IPS-18a (cell line): Measurements from ENCODE around the gene SIPA1.
"Not testable (repeated sequence)": the region's sequence is repeated elsewhere in the genome, so short reads cannot be mapped to it uniquely, and the experiment has no call there.

Experiments
- H3K27ac ChIP-seq: one replicate; pipeline ENCODE4 v1.5.1; 2013; ENCODE audit warnings: low read length
- H3K27me3 ChIP-seq: one replicate; pipeline ENCODE4 v1.6.1; 2013; ENCODE audit warnings: mild to moderate bottlenecking, low read length; ENCODE audit not compliant: control insufficient read depth, insufficient read depth
- H3K36me3 ChIP-seq: one replicate; pipeline ENCODE4 v1.6.1; 2013; ENCODE audit warnings: low read depth, low read length; ENCODE audit not compliant: control insufficient read depth
- H3K4me1 ChIP-seq: one replicate; pipeline ENCODE4 v1.6.1; 2013; ENCODE audit warnings: low read depth, low read length; ENCODE audit not compliant: control insufficient read depth
- H3K4me3 ChIP-seq: one replicate; pipeline ENCODE4 v1.5.1; 2013; ENCODE audit warnings: low read length
- H3K9ac ChIP-seq: one replicate; pipeline ENCODE4 v1.6.1; 2013; ENCODE audit warnings: mild to moderate bottlenecking, low read length, moderate library complexity
- H3K9me3 ChIP-seq: one replicate; pipeline ENCODE4 v1.6.1; 2013; ENCODE audit warnings: low read depth, low read length; ENCODE audit not compliant: control insufficient read depth

Gene SIPA1

GRCh38 chr11:65651589-65652510 lies 13.9 kb downstream of the SIPA1 start:
- H3K9me3 ChIP-seq: no peaks in the 10 kb centered on the region
- no peak overlapping the region for H3K9ac ChIP-seq
- H3K36me3 ChIP-seq: peaks cover 13% of the 10 kb centered on the region
- peak overlapping the region; percentile 64 for H3K4me3 ChIP-seq
- H3K4me1 ChIP-seq: peaks cover 5% of the 10 kb centered on the region
- no peak overlapping the region for H3K27ac ChIP-seq
- peaks cover 9% of the 10 kb centered on the region for H3K27me3 ChIP-seq

- peak overlapping the region; percentile 73 for H3K27ac ChIP-seq
- peak overlapping the region; percentile 64 for H3K4me3 ChIP-seq
- no peaks in the 10 kb centered on the region for H3K9me3 ChIP-seq
- H3K27me3 ChIP-seq: peaks cover 6% of the 10 kb centered on the region
- peaks cover 5% of the 10 kb centered on the region for H3K4me1 ChIP-seq
- peaks cover 21% of the 10 kb centered on the region for H3K36me3 ChIP-seq
- H3K9ac ChIP-seq: peak overlapping the region; percentile 69
Measured at GRCh38 chr11:65652511-65653228, 14.8 kb downstream of the SIPA1 start.

- Histone ChIP-seq H3K4me3 (peak overlapping the region; percentile 64), H3K27ac (peak overlapping the region; percentile 73), H3K27me3 (no peaks in the 10 kb centered on the region), H3K9me3 (no peaks in the 10 kb centered on the region), H3K4me1 (peaks cover 5% of the 10 kb centered on the region), H3K36me3 (peaks cover 29% of the 10 kb centered on the region), H3K9ac (peak overlapping the region; percentile 69)
Measured at GRCh38 chr11:65653229-65654225, 15.6 kb downstream of the SIPA1 start.

GRCh38 chr11:65654375-65655349 lies 16.8 kb downstream of the SIPA1 start:
- Histone ChIP-seq H3K4me3 (no peak overlapping the region), H3K9ac (no peak overlapping the region), H3K27ac (no peak overlapping the region), H3K27me3 (no peaks in the 10 kb centered on the region), H3K9me3 (no peaks in the 10 kb centered on the region), H3K36me3 (peaks cover 41% of the 10 kb centered on the region), H3K4me1 (peaks cover 5% of the 10 kb centered on the region)

GRCh38 chr11:65655570-65656332 lies 17.9 kb downstream of the SIPA1 start:
- Histone ChIP-seq H3K4me3 (no peak overlapping the region), H3K27ac (no peak overlapping the region), H3K9ac (no peak overlapping the region), H3K9me3 (no peaks in the 10 kb centered on the region), H3K4me1 (peaks cover 5% of the 10 kb centered on the region), H3K27me3 (no peaks in the 10 kb centered on the region), H3K36me3 (peaks cover 49% of the 10 kb centered on the region)

- no peak overlapping the region for H3K9ac ChIP-seq
- no peak overlapping the region for H3K4me3 ChIP-seq
- peaks cover 5% of the 10 kb centered on the region for H3K4me1 ChIP-seq
- H3K9me3 ChIP-seq: no peaks in the 10 kb centered on the region
- H3K27me3 ChIP-seq: no peaks in the 10 kb centered on the region
- peaks cover 52% of the 10 kb centered on the region for H3K36me3 ChIP-seq
- no peak overlapping the region for H3K27ac ChIP-seq
Measured at GRCh38 chr11:65657426-65657825, 19.5 kb downstream of the SIPA1 start.

- peaks cover under 1% of the 10 kb centered on the region for H3K4me1 ChIP-seq
- H3K9me3 ChIP-seq: no peaks in the 10 kb centered on the region
- H3K27ac ChIP-seq: no peak overlapping the region
- no peak overlapping the region for H3K9ac ChIP-seq
- no peak overlapping the region for H3K4me3 ChIP-seq
- H3K27me3 ChIP-seq: no peaks in the 10 kb centered on the region
- H3K36me3 ChIP-seq: peaks cover 52% of the 10 kb centered on the region
Measured at GRCh38 chr11:65658174-65659021, 20.5 kb downstream of the SIPA1 start.

GRCh38 chr11:65660038-65660437 lies 22.1 kb downstream of the SIPA1 start:
- H3K9ac ChIP-seq: no peak overlapping the region
- H3K36me3 ChIP-seq: peaks cover 49% of the 10 kb centered on the region
- no peaks in the 10 kb centered on the region for H3K27me3 ChIP-seq

GRCh38 chr11:65660908-65661307 lies 23.0 kb downstream of the SIPA1 start:
- H3K9me3 ChIP-seq, H3K4me3 ChIP-seq, H3K27me3 ChIP-seq, H3K27ac ChIP-seq, H3K9ac ChIP-seq, H3K4me1 ChIP-seq: not testable (repeated sequence)
- peaks cover 40% of the 10 kb centered on the region for H3K36me3 ChIP-seq

More at GRCh38 chr11:65660038-65660437, 22.1 kb downstream of the SIPA1 start:
- Histone ChIP-seq H3K4me3 (no peak overlapping the region), H3K4me1 (no peaks in the 10 kb centered on the region), H3K27ac (no peak overlapping the region), H3K9me3 (no peaks in the 10 kb centered on the region)
